GM12801 (cell line): ENCODE data around the gene MAGI2.

Source experiments
- TF ChIP-seq, protein P1 (sequence below): IDR thresholded peaks from one replicate; pipeline ENCODE4 v1.5.1; 2011; ENCODE audit warnings: control low read depth; ENCODE audit not compliant: insufficient read length; ENCODE audit errors: extremely low read depth

The MAGI2 gene

DNA sequence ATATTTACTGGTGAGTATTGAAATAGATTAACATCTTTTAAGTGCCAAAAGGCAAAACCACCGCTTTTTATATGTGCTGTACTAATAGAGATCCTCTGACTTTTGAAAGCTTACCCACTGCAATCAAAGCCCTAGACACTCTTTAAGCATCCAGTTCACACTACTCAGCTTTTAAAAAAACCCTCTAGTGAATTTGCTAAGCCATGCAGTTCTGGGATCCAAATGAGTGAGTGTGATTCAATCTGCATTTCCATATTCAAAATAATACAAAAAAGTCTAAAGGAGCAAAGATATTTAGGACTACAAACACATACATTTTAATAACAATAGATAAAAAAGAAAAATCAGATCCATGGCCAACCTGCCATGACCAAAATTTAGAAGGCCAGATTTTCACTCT is 288.2 kb downstream of the MAGI2 start:
- TF ChIP-seq, protein P1, sequence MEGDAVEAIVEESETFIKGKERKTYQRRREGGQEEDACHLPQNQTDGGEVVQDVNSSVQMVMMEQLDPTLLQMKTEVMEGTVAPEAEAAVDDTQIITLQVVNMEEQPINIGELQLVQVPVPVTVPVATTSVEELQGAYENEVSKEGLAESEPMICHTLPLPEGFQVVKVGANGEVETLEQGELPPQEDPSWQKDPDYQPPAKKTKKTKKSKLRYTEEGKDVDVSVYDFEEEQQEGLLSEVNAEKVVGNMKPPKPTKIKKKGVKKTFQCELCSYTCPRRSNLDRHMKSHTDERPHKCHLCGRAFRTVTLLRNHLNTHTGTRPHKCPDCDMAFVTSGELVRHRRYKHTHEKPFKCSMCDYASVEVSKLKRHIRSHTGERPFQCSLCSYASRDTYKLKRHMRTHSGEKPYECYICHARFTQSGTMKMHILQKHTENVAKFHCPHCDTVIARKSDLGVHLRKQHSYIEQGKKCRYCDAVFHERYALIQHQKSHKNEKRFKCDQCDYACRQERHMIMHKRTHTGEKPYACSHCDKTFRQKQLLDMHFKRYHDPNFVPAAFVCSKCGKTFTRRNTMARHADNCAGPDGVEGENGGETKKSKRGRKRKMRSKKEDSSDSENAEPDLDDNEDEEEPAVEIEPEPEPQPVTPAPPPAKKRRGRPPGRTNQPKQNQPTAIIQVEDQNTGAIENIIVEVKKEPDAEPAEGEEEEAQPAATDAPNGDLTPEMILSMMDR = no peak

DNA sequence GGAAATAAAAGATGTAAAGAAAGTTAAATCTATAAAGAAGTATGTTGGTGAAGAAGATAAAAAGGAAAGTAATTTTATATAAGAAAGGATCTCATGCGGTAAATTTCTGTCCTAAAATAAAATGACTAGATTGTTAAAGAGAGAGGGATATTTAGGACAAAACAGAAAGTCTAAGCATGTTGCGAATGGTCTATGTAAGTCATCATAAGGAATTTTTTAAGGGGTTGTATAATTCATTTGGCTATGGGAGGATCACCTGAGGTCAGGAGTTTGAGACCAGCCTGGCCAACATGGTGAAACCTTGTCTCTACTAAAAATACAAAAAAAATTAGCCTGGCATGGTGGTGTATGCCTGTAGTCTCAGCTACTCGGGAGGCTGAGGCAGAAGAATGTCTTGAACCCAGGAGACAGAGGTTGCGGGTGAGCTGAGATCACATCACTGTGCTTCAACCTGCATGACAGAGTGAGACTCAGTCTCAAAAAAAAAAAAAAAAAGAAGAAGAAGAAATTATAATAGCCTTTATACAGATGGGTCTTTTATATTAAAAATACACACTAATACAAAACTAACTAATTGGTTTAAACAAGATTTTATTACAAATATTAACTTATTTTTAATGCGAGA is 294.3 kb downstream of the MAGI2 start:
- TF ChIP-seq, protein P1 = no peak

DNA sequence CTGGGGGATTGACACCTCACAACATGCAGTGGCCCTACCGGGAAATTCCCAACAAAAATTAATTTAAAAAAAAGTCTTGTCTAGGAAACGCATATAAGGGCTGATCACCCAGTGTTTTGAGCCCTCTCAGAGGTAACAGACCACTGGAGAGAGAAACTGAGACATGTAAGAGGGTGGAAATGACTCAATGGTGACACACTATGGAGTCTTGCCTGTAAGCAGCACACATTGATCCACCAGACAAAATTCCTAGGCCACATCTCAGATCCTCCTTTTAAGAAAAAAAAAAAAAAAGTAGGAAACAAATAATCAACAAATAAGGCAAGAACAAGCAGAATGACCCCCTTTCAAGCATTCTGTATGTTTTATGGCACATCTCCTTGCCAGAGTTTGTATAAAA is 296.2 kb downstream of the MAGI2 start:
- TF ChIP-seq, protein P1 = no peak

DNA sequence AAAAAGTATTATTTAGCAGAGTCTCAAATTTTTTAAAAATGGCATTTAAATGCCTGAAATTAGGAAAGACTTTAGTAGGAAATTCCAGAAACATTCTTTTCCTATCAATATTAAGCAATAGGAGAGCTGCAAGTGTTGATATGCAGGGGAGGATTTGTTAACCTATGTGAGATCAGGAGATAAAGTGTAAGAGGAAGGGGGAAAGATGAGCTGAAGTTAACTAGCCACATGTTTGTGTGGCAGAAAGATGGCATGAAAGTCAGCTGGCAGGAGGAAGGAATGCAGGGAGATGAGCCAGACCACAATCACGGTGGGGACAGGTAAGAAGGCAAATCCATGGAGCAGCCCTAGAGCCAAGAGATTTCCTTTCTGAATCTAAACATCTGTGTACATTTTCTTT is 303.6 kb downstream of the MAGI2 start:
- TF ChIP-seq, protein P1 = no peak

DNA sequence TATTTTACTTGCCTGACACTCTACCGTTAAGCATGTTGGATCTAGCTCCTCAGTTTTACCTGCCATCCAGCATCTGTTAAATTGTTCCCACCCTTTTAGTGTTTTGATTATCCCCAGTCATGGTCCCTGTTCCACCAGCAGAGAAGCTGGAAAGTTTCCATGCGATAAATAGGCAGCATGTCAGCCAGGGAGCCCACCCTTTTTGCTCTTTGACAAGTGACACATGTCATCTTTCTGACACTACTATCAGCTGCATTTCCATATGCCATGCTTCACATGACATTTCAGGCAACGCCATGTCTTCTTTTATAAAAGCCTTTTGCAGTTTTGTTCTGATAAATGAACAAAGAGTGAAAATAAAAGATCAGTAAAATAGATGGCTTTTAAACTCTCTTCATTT is 310.8 kb downstream of the MAGI2 start:
- TF ChIP-seq, protein P1 = no peak

DNA sequence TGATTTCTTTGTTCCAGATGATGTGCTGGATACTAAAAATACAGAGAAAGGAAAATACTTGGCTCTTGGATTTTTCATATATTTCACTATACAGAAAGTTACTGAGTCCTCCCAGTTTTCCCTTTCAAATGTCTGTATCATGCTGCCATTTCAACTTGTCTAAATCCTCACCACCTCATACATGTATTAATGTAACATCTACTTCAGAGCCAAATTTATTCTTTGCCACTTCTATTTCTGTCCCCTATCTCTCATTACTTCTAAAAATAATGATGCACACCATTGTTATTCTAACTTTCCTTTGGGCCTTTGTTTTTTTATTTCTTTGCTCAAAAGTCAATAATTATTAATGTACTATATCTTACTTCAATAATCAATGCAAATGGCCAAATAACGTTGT is 312.2 kb downstream of the MAGI2 start:
- TF ChIP-seq, protein P1 = no peak

DNA sequence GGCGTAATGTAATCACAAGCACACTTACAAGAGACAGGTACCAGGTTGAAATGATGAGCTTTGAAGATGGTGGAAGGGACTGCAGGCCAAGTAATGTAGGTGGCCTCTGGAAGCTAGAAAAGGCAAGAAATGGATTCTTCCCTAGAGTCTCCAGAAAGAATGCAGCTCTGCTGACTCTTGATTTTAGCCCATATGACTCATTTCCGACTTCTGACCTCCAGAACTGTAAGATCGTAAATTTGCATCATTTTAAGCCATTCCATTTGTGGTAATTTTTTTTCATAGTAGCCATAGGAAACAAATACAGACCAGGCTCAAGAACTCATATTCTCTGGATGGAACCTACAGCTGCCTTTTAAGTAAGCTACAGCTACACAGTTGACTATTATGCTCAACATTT is 315.5 kb downstream of the MAGI2 start:
- TF ChIP-seq, protein P1 = no peak

DNA sequence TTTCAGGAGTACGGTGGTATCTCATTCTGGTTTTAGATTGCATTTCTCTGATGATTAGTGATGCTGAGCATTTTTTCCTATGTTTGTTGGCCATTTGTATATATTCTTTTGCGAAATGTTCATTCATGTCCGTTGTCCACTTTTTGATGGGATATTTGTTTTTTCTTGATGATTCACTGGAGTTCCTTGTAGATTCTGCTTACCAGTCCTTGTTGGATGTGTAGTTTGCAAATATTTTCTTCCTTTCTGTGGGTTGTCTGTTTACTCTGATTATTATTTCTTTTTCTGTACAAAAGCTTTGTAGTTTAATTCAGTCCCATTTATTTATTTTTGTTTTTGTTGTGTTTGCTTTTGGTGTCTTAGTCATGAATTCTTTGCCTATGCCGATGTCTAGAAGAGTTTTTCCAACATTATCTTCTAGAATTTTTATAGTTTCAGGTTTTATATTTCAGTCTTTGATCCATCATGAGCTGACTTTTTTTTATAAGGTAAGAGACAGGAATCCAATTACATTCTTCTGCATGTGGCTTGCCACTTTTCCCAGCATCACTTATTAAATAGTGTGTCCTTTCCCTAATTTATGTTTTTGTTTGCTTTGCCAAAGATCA is 320.5 kb downstream of the MAGI2 start:
- TF ChIP-seq, protein P1 = no peak
